Uterus (tissue), 2 donors: Measurements from ENCODE around the gene HPS4.

Experiments
- POLR2A ChIP-seq, 2 donors: fragments of 450-650 bp; IDR thresholded peaks; one replicate each; pipeline ENCODE4 v1.6.1; 2016; ENCODE audit warnings: antibody characterized with exemption in 2 of 2, mild to moderate bottlenecking in 1 of 2, moderate library complexity in 1 of 2
- TF ChIP-seq, protein P1 (sequence below), 4 experiments: fragments of 200-600 bp in 2 of 4; fragments of 450-650 bp in 2 of 4; sonication (generic) in 2 of 4; IDR thresholded peaks; one replicate each; pipeline ENCODE4 v1.5.1; 2016 to 2019; ENCODE audit warnings: antibody characterized with exemption in 4 of 4, mild to moderate bottlenecking in 2 of 4, moderate library complexity in 1 of 4

DNA sequence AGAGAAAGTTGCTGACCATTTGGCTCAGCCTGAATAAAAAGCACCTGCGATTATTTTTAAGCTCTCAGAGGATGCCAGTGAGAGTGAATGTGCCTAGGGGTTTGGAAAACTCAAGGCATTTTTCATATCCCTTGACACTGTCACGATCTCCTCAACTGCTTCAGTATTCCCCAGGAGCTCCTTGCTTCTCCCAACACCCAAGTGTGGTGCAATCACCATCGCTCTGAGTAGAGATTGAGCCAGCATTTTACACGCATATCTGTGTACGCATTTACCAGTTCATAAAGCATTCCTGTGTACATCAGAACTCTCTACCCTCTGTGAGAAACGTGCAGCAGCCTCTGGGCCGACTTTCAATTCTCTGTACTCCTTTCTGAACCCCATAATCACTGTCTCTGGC lies 1.4 kb upstream of the HPS4 start:
- TF ChIP-seq, protein P1, sequence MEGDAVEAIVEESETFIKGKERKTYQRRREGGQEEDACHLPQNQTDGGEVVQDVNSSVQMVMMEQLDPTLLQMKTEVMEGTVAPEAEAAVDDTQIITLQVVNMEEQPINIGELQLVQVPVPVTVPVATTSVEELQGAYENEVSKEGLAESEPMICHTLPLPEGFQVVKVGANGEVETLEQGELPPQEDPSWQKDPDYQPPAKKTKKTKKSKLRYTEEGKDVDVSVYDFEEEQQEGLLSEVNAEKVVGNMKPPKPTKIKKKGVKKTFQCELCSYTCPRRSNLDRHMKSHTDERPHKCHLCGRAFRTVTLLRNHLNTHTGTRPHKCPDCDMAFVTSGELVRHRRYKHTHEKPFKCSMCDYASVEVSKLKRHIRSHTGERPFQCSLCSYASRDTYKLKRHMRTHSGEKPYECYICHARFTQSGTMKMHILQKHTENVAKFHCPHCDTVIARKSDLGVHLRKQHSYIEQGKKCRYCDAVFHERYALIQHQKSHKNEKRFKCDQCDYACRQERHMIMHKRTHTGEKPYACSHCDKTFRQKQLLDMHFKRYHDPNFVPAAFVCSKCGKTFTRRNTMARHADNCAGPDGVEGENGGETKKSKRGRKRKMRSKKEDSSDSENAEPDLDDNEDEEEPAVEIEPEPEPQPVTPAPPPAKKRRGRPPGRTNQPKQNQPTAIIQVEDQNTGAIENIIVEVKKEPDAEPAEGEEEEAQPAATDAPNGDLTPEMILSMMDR (IDR thresholded peaks at IDR 0.05): no peak
- TF ChIP-seq POLR2A (IDR thresholded peaks at IDR 0.05): no peak
